ENCODE measurements around the gene PLA2G5. TPM values are rescaled to one million over a fixed set of nuclear protein-coding genes. Genes with fewer than 3 reads are reported as not detected.

Gene PLA2G5
- total and polyA plus RNA-seq, 7 donors: 0.43 to 1.2 (median 0.53) TPM; not detected in 2

- no peak for DNase-seq
- intact Hi-C loops (cut with DNase I): no loop called here
Observed at GRCh38 chr1:20117236-20117635, 47.2 kb downstream of the PLA2G5 start.

GRCh38 chr1:20119347-20119746 is 49.4 kb downstream of the PLA2G5 start, which contains the start of gene PLA2G2D:
Gene PLA2G2D, minus strand, starts transcription at chr1:20119536. Its CDS starts 38 bp downstream, at chr1:20119498.
- Histone ChIP-seq H3K36me3 (ENCODE audit: insufficient read depth in 1 of 2, low read depth in 1 of 2) (no peaks in the 10 kb centered on the region), H3K4me3 (no peak within 1 kb of the TSS), H3K27me3 (ENCODE audit: insufficient read depth in 3 of 3, low read length in 2 of 3) (peaks cover 0 to 23% (median 5%) of the 10 kb centered on the region in 3 donors), H3K27ac (no peak within 1 kb of the TSS), H3K9me3 (no peaks in the 10 kb centered on the region), H3K4me1 (no peaks in the 10 kb centered on the region)
- intact Hi-C loops (cut with DNase I): no loop called here
- ATAC-seq: no peak
- 76 to 94% (median 93%) methylated on average over 2 of the region's 2 CpGs for WGBS, 3 donors
- no peak for TF ChIP-seq CTCF (IDR thresholded peaks at IDR 0.05)
- no peak for DNase-seq

More at GRCh38 chr1:20117236-20117635, 47.2 kb downstream of the PLA2G5 start:
- no peak for TF ChIP-seq CTCF (IDR thresholded peaks at IDR 0.05)
- no peak for ATAC-seq
- Histone ChIP-seq H3K27ac (no peak overlapping the region), H3K36me3 (ENCODE audit: insufficient read depth in 1 of 2, low read depth in 1 of 2) (no peaks in the 10 kb centered on the region), H3K4me3 (no peak overlapping the region), H3K9me3 (no peaks in the 10 kb centered on the region), H3K27me3 (ENCODE audit: insufficient read depth in 3 of 3, low read length in 2 of 3) (peaks cover 0 to 16% (median 2%) of the 10 kb centered on the region in 3 donors), H3K4me1 (no peaks in the 10 kb centered on the region)

- no peak for TF ChIP-seq CTCF (IDR thresholded peaks at IDR 0.05)
- Histone ChIP-seq H3K4me3 (no peak overlapping the region), H3K27me3 (ENCODE audit: insufficient read depth in 3 of 3, low read length in 2 of 3) (peaks cover 0 to 29% (median 3%) of the 10 kb centered on the region in 3 donors), H3K4me1 (no peaks in the 10 kb centered on the region), H3K27ac (no peak overlapping the region), H3K36me3 (ENCODE audit: insufficient read depth in 1 of 2, low read depth in 1 of 2) (no peaks in the 10 kb centered on the region), H3K9me3 (no peaks in the 10 kb centered on the region)
- WGBS, 3 donors: 83 to 87% (median 86%) methylated on average over 4 of the region's 4 CpGs
- ATAC-seq (no peak), DNase-seq (no peak)
- intact Hi-C loops (cut with DNase I): no loop called here
Observed at GRCh38 chr1:20120796-20121195, 50.8 kb downstream of the PLA2G5 start.

- ATAC-seq: no peak
- H3K27me3 ChIP-seq (ENCODE audit: insufficient read depth in 3 of 3, low read length in 2 of 3): peaks cover 0 to 18% (median 3%) of the 10 kb centered on the region in 3 donors
- 62 to 72% (median 62%) methylated on average over 10 of the region's 10 CpGs for WGBS, 3 donors
- no peaks in the 10 kb centered on the region for H3K9me3 ChIP-seq
- intact Hi-C loops (cut with DNase I): no loop called here
- H3K36me3 ChIP-seq (ENCODE audit: insufficient read depth in 1 of 2, low read depth in 1 of 2): no peaks in the 10 kb centered on the region
- no peak for DNase-seq
- no peak overlapping the region for H3K4me3 ChIP-seq
- no peak for TF ChIP-seq CTCF (IDR thresholded peaks at IDR 0.05)
- no peaks in the 10 kb centered on the region for H3K4me1 ChIP-seq
- no peak overlapping the region for H3K27ac ChIP-seq
Observed at GRCh38 chr1:20123722-20124455, 53.9 kb downstream of the PLA2G5 start.

All from psoas muscle (tissue), 8 donors.